Measurements from ENCODE around the gene SLC35D3. TPM values are rescaled to one million over a fixed set of nuclear protein-coding genes. Genes with fewer than 3 reads are reported as not detected.

Gene SLC35D3
- total RNA-seq, 1 experiment from 2014 or later = not detected

DNA sequence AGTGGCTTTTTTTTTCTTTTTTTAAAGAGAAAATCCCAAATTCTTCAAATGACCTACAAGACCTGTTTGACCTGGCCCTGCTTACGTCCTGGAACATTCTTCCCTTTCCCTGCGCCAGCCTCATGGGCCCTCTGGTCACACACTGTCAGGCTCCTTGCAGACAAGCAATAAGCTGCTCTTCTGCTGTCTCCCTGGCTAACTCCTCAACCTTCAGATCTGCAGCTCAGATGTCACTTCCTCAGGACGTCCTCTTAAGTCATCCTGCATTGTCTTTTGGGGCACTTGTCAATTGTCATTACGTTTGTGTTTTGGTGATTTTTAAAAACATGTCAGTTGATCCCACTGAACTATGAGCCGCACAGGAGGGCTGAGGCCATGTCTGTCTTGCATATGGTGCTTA lies 28.9 kb upstream of the SLC35D3 start:
- Histone ChIP-seq H2AFZ (no peak overlapping the region), H3F3A (ENCODE audit: insufficient read depth, low read depth) (no peaks in the 10 kb centered on the region; the same call in 1 of the 2 replicates), H3K79me2 (ENCODE audit: low read depth) (no peaks in the 10 kb centered on the region), H3K9me2 (ENCODE audit: insufficient read depth) (no peaks in the 10 kb centered on the region), H3K4me2 (no peak overlapping the region), H4K20me1 (ENCODE audit: insufficient read depth) (no peaks in the 10 kb centered on the region), H3K4me1 (replicated peaks; ENCODE audit: insufficient read depth) (no peaks in the 10 kb centered on the region), H3K9me3 (ENCODE audit: insufficient read depth, low read depth) (no peaks in the 10 kb centered on the region), H3K36me3 (ENCODE audit: low read depth) (0 out of 2 replicates have a peak, but pooled peaks cover 2% of the 10 kb centered on the region), H3K4me3 (no peak overlapping the region), H3K27me3 (ENCODE audit: insufficient read depth, low read depth) (no peaks in the 10 kb centered on the region), H3K27ac (no peak overlapping the region)
- TF ChIP-seq EZH2 (IDR thresholded peaks at IDR 0.05; ENCODE audit: low read depth) (no peak), CTCF (conservative IDR thresholded peaks at IDR 0.05) (no peak)
- BruUV-seq (replicated peaks) = no TSS peak
- intact Hi-C loops (cut with micrococcal nuclease; ENCODE audit: unreplicated experiment) = no loop called here
- CTCF ChIA-PET = no interaction called here
- no peak for DNase-seq
- POLR2A ChIA-PET (ENCODE audit: unreplicated experiment) = no interaction called here

DNA sequence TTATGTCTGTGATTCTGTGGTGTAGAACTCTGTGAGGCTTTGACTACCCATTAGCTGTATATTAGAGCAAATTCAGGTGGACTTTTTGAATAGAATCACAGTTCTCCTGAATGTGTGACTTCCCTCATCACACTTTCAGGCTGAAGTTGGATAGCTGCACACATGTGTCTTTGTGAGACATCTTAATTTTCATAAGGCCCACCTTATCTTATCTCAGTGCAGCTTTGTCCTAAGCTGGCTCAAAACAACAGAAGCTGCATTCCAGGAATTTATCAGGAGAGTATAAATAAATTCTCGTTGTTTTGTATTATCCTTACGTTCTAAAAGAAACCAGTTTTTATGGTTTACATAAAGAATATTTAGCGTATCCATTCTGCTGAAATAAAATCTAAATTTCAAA lies 26.2 kb upstream of the SLC35D3 start:
- Histone ChIP-seq H3K4me1 (replicated peaks; ENCODE audit: insufficient read depth) (no peaks in the 10 kb centered on the region), H2AFZ (no peak overlapping the region), H3F3A (ENCODE audit: insufficient read depth, low read depth) (no peaks in the 10 kb centered on the region; the same call in 1 of the 2 replicates), H3K4me2 (no peak overlapping the region), H3K27ac (no peak overlapping the region), H3K9me2 (ENCODE audit: insufficient read depth) (peaks cover 5% of the 10 kb centered on the region; the same call in 1 of the 2 replicates), H3K36me3 (ENCODE audit: low read depth) (peaks cover 17% of the 10 kb centered on the region; the same call in 1 of the 2 replicates), H3K79me2 (ENCODE audit: low read depth) (no peaks in the 10 kb centered on the region), H3K4me3 (no peak overlapping the region), H3K9me3 (ENCODE audit: insufficient read depth, low read depth) (no peaks in the 10 kb centered on the region), H3K27me3 (ENCODE audit: insufficient read depth, low read depth) (no peaks in the 10 kb centered on the region), H4K20me1 (ENCODE audit: insufficient read depth) (no peaks in the 10 kb centered on the region)
- CTCF ChIA-PET = no interaction called here
- intact Hi-C loops (cut with micrococcal nuclease; ENCODE audit: unreplicated experiment) = no loop called here
- POLR2A ChIA-PET (ENCODE audit: unreplicated experiment) = no interaction called here
- no TSS peak for BruUV-seq (replicated peaks)
- DNase-seq = no peak
- TF ChIP-seq EZH2 (IDR thresholded peaks at IDR 0.05; ENCODE audit: low read depth) = no peak
- no peak for TF ChIP-seq CTCF (conservative IDR thresholded peaks at IDR 0.05)

- BruUV-seq (replicated peaks) = no TSS peak
- Histone ChIP-seq H3K4me2 (no peak overlapping the region), H3K27ac (no peak overlapping the region), H3K27me3 (ENCODE audit: insufficient read depth, low read depth) (no peaks in the 10 kb centered on the region), H3K9me3 (ENCODE audit: insufficient read depth, low read depth) (no peaks in the 10 kb centered on the region), H3F3A (ENCODE audit: insufficient read depth, low read depth) (no peaks in the 10 kb centered on the region), H3K4me1 (replicated peaks; ENCODE audit: insufficient read depth) (no peaks in the 10 kb centered on the region), H2AFZ (no peak overlapping the region), H3K79me2 (ENCODE audit: low read depth) (no peaks in the 10 kb centered on the region), H3K9me2 (ENCODE audit: insufficient read depth) (peaks cover 5% of the 10 kb centered on the region; the same call in 1 of the 2 replicates), H3K4me3 (no peak overlapping the region), H4K20me1 (ENCODE audit: insufficient read depth) (no peaks in the 10 kb centered on the region), H3K36me3 (ENCODE audit: low read depth) (peaks cover 17% of the 10 kb centered on the region; the same call in 1 of the 2 replicates)
- intact Hi-C loops (cut with micrococcal nuclease; ENCODE audit: unreplicated experiment) = no loop called here
- ChIA-PET POLR2A (ENCODE audit: unreplicated experiment) (no interaction called here), CTCF (no interaction called here)
- DNase-seq = no peak
- no peak for TF ChIP-seq CTCF (conservative IDR thresholded peaks at IDR 0.05)
- TF ChIP-seq EZH2 (IDR thresholded peaks at IDR 0.05; ENCODE audit: low read depth) = no peak
These were observed 25.0 kb upstream of the SLC35D3 start for GRCh38 chr6:136897071-136897470.
